HG02884 (cell line): ENCODE results near the gene SAMD14.

Experiments
- ATAC-seq: cut with Tn5 transposase; IDR thresholded peaks from one replicate; pipeline ENCODE4 v1.9.1; 2021; ENCODE audit warnings: mild to moderate bottlenecking, moderate library complexity; ENCODE audit not compliant: unreplicated experiment

The SAMD14 gene

DNA sequence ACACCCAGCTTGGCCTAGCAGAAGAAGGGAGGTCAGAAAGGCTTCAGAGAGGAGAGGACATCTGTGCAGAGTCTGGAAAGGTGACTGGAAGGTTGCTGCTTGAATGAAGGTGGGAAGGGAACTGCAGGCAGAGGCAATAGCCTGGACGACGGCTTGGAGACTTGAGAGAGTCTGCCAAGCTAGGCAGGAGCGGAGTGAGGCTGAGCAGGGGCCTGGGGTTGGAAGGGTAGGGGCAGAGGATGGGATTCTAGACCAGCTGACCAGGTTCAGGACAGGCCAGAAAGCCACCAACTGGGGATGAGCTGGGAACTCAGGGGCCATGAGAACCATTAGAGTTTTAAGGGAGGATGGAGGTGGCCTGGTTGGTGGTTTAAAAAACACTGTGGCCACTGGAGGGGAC lies 35.5 kb upstream of the SAMD14 start:
- no peak for ATAC-seq

DNA sequence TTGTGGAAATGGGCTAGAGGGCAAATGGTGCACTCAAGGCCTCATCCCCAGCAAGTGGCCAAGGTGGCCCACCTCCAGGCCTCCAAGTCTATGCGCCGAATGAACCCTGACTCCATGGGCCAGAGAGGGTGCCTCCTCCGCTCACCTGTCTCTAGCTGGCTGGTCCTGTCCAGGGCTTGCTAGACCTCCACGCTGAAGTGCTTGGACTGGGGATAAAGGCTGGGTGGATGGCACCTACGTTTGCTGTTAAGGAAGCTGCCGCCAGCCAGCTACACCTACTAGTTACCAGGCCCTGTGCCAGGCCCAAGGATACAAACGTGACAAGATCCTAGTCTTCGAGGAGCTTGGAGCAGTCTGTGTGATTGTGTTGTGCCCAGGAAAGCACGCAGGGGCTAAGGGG lies 35.1 kb upstream of the SAMD14 start:
- ATAC-seq, result no peak

DNA sequence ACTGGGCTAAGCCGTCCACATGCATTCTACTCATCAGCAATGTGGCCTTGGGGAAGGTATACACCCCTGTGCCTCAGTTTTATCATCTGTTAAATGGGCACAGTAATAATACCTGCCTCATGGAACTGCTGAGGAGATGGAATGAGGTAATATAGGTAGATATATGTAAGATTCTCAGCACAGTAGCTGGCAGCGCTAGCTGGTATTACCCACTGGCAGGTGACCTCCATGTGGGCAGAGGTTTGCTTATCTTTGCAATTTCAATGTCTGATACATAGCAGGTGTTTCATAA lies 34.7 kb upstream of the SAMD14 start:
- ATAC-seq, result no peak

DNA sequence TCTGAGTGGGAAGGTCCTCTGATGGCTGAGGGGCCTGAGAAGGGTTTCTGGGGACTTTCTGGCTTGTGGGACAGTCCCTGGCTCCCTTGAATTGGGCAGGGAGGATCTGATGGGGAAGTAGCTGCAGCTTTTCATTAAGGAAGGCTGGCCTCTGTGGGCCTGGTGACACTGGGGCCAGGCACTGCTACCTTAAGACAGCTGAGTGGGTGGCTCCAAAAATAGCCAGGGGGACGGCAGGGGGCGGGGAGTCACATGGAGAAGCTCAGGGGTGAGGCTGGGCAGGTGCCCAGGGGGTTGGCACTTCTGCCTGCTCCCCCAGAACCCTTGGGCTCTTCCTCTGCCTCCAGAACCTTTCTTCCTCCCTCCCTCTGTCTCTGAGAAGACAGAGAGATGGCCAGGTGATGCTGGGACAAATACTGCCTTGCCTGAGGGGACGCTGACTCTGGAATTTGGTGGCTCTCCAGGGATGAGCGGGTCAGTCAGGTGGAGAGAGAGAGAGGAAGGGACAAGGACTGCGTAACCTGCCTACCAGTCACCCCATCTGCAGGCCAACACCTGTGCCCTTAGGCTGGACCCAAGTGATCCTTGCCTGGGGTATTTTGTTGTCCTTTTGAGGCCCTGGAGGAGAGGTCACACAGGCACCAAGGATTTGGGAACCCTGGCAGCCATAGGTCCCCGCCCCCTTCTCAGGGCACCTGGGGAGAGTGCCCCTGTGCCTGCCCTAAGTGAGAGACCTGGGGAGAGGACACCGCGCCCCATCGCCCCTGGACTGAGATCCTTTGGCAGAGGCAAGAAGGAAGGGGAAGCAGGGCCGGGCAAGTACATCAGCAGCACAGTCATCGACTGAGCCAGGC lies 34.1 kb upstream of the SAMD14 start:
- ATAC-seq, result no peak

DNA sequence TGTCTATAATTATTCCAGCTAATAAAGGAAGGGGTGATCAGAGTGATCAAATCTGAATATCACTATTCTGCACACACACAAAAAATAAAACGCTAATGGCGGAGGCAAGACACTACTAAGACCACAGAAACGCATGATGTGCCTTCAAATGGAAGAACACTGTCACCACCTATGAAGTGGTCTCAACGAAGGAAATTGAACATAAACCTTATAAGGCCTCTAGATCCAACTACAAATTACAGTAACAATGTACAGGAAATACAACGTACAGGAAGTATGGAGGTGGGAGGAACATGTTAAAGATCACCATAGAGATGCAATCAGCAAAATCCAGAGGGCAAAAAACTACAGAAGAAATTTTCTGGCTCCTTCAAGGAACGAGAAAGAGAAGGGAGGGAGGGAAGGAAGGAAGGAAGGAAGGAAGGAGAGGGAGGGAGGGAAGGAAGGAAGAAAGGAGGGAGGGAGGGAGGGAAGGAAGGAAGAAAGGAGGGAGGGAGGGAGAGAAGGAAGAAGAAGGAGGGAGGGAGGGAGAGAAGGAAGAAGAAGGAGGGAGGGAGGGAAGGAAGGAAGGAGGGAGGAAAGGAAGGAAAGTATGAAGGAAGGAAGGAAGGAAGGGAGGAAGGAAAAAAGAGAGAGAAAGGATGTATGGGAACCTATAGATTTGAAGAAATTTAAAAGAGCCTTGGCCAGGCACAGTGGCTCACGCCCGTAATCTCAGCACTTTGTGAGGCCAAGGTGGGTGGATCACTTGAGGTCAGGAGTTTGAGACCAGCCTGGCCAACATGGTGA lies 32.7 kb upstream of the SAMD14 start:
- ATAC-seq, result no peak

DNA sequence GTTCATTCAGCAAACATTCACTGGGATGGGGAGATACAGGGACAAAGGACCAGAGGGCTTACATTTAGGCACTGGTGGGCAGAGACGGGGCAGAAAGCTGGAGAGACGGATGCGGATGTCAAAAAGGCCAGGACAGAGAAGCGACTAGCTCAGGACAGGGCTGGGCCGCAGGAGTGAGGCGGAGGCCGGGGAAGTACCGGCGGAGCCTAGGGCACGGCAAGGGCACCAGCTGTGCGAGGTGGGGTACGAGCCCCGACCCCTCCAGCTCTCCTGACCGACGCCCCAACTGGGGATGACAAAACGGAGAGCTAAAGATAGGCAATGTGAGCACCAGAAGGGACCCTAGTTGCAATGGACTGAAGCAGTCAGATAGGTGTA lies 31.9 kb upstream of the SAMD14 start:
- ATAC-seq, result no peak

DNA sequence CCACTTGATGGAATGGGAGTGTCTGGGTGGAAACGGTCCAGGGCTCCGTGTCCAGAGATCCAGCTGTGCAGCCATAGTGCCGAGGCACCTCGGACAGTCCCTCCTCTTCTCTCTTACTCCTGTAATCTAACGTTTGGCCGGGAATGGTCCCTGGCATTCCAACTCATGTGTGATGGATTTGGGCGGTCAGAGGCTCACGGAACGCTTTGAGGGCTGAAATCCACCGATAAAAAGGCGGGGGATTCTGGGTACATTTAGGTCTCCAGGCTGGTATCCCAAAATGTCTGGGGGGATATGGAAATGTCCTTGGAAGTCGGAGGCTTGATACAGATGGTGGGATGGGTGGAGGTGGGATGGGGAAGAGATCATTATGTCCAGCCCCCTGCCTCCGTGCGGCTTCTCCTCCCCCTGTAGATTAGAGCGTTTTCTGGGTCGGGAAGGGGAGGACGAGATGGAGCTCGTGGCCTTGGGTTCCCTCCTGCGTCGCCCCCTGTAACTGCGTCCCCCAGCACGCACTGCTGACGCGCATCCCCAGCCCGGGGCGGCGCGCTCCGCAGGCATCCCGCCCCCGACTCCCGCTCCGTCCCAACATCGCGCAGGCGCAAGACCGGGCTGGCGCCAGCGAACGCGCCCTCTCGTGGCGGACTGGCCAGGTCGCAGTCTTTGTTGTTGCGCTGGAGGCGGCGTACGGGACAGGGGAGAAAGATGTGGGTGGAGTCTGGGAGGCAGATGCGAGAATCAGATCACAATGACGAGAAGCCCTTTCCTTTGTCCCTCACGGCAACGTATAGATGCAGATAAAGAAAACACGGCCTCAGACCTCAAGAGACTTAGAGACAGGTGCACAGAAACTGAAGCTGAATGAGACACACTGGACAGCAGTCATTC lies 31.3 kb upstream of the SAMD14 start:
- peak; percentile 64 for ATAC-seq

DNA sequence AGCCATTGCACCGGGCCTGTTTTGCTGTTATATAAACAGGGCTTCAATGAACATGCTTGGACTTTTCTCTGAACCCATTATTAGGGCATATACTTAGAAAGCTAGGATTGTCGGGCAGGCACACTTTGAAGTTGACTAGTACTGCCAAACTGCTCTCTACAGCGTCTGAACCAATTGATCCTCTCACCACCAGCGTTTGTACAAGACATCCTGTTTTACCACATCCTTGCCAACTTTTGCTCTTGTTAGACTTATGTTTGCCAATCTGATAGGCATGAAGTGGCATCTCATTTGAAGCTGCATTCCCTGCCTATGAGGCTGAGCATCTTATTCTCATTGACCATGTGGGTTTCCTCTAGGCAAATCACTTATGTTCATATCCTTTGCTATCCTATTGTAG lies 27.9 kb upstream of the SAMD14 start:
- ATAC-seq, result no peak

DNA sequence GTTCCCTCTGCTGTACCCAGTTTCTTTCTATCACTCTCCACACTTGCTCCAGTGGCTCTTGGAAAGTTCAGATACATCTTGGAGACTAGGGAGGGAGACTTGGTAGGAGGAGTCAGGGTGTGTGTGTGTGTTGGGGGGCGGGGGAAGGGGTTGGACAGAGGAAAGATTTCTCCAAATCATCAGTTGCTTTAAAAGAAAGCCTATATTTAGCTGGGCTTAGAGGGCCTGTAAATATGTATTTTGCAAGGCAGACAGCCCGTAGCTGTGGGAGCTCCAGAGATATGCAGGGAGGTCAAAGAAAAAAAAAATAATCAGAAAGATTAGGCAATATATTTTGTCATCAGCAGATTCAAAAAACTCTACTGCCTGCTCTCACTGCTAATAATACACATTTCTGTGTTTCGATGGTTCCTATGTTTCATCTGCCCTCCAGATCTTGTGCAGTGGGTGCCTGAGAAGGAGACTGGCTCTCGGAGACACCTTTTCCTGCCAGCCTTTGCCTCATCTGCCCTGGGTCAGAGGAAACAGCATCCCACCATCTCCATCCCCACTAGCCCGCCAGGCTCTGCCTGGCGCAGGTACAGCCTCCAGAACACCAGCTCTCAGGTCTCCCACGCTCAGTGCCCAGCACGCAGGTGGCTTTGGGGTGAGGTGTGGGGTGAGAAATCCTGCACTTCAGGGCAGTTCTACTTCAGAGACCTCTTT lies 25.3 kb upstream of the SAMD14 start:
- no peak for ATAC-seq

DNA sequence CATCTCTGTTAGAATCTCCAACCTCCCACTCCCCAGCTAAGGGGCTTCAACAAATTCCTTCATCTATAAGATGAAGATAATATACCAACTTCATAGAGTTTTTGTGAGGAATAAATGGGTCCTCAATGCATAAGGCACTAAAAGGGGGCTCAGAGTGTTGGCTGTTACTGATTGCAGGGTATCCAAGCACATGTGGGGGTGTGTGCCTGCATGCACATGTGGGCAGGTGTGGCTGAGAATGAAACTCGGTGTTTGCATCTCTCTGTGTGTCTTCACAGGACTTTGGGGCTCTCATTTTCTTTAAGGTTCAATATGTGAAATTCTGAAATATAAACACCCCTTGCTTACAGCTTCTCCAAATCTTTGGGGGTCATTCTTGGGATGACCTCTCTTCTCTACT lies 24.6 kb upstream of the SAMD14 start:
- ATAC-seq, result no peak

DNA sequence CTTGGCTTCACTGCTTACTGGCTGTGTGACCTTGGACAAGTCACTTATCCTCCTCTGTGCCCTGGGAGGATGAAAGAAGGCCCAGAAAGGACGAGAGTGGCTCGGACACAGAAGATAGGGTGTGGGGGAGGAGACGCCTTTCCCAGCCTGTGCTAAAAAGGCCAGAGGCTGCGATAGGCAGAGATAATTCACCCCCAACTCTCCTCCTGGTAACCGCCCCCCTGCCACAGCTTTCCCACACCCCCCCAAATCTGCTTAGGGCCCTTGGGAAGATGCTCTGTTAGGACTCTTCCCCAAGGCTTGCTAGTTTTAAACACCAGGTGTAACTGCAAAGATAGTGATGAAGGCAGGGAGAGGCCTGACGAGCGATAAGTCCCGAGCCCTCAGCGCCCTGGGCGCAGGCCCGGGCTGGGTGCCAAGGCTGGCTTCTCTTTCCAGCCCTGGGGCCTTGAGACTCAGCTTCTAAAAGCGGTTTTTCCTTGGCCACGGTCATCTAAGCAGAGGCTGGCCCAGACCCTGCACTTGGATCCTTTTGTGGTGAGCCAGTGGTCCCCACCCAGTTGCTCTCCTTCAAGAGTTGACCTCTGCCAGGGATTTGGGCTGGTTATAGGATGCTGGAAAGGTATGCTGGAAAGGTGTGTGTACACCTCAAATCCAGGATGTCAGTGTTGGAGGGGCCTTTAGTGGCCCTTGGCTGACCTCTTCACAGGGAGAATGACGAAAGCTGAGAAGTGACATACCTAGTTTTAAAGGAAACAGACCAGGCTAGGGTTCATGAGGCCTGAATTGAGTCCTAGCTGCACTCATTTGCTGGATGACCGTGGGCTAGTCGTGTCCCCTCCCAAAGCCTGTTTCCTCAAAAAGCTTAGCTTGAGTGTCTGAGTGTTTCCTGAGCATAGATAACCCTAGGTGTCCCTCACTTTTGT lies 24.0 kb upstream of the SAMD14 start:
- no peak for ATAC-seq

DNA sequence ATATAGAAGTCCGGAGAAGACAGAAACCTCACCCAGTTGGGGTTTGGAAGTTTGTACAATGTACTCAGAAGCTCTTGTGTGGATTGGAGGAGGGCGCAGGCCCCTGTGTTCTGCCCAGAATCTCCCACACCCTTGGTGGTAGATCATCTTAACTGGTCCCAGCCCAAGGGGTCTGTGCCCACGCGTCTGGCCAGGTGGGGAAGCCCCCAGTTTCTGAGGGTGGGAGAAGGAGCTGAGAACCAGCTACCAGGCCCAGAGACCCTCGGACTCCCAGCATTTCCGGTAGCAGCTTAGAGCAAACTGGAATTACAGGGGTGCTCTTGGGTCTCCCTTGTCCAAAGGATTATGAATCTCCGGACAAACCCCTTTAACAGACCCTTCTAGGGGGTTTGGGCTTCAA lies 22.8 kb upstream of the SAMD14 start:
- ATAC-seq, result no peak

DNA sequence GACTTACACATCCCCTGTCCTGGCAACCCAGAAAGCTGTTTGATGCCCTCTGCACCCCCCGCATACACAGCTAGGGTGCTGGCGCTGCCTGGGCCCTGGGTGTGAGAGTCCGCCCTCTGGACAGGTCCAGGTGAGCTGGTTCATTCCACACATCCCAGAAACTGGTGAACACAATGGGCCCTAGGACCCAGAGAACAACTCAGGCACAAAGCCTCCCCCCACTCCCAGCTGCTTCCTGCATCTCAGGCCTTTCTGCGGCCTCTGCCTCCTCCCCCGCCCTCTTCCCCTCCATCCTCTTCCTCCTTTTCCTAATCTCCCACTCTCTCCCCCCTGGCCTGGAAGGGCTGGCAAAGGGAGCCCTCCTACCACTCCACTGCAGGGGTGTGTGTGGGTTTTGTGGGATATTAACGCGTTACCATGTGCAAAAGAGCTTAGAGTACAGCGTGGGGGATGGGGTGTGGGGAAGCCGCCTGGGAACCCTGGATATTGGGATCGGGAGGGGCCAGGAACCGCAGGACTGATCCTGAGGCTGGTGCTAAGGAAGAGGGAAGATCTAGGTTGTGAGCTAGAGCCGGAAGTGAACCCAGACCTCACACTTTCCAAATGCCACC lies 22.1 kb upstream of the SAMD14 start:
- ATAC-seq, result no peak

DNA sequence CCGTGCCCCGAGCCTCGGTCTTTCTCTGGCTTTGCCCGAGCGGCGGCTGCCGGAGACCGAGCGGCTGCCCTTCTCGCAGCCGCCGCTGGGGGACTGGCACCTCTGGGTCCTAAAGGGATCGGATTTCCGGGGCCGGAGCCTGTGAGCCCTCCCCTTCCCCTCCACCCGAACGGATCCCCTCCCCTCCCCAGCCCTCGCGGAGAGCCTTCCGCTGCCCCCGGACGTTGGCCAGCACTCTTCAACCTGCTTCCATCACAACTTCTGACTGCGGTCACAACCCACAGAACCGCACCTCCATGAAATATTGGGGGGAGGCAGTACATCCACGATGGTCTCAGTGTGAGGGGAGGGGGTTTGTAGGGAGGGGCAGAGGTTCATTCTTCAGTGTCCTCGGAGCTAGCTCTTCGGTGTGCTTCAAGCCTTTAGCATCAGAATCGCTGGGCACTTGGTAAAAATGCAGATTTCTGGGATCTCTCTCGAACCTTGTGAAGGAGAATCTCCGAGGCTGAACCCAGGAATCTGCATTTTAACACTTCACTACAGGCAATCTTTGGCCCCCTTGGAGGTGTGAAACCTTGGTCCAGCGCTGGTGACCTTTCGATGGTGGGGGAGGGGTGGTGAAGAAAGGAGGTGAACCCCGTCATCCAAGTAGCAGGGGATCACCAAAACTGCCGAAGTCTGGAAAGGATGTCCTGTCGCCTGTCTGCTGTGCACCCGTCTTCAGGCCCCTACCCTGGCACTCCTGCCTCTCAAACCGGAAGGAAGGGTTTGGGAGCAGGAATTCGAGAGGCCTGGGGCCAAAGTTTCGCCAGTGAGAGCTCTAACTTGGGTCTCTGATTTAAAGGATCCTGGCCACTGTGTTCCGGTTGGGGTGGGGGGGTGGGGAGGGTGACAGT lies 21.3 kb upstream of the SAMD14 start:
- peak; percentile 34 for ATAC-seq

DNA sequence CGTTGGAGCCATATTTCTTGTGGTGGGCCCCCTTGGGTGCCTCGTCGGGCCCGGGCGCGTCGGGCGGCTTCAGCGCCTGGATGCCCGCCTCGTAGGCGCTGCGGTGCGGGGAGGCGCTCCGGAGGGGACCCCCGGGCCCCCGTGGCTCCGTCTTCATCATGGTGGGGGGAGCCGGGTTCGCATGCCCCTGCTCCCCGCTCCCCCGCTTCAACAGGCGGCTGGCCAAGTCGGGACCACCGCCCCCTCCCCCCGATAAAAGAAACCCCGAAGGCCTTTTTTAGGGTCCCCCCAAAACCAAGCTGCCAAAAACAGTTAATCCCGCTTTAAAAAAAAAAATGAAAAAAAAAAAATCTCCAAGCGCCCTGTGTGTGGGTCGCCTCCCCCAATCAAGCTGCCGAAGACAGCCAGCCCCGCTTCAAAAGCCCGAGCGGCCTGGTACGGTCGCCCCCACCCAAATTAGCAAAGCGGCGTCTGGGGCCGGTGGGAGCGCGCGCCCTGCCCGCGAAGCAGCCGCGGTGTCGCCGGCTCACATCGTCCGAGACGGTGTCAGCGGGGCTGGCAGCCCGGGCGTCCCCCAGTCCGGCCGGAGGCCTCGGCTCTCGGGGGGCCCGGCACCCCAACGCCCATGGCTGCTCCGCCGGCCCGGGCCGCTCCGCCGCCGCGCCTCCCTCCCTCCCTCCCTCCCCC lies 20.5 kb upstream of the SAMD14 start, which contains the start of gene PPP1R9B:
TSS of gene PPP1R9B (minus strand) at position 324 of the 687 bp plus-strand sequence. CDS start at position 160, 164 bp downstream.
- ATAC-seq, result no peak

DNA sequence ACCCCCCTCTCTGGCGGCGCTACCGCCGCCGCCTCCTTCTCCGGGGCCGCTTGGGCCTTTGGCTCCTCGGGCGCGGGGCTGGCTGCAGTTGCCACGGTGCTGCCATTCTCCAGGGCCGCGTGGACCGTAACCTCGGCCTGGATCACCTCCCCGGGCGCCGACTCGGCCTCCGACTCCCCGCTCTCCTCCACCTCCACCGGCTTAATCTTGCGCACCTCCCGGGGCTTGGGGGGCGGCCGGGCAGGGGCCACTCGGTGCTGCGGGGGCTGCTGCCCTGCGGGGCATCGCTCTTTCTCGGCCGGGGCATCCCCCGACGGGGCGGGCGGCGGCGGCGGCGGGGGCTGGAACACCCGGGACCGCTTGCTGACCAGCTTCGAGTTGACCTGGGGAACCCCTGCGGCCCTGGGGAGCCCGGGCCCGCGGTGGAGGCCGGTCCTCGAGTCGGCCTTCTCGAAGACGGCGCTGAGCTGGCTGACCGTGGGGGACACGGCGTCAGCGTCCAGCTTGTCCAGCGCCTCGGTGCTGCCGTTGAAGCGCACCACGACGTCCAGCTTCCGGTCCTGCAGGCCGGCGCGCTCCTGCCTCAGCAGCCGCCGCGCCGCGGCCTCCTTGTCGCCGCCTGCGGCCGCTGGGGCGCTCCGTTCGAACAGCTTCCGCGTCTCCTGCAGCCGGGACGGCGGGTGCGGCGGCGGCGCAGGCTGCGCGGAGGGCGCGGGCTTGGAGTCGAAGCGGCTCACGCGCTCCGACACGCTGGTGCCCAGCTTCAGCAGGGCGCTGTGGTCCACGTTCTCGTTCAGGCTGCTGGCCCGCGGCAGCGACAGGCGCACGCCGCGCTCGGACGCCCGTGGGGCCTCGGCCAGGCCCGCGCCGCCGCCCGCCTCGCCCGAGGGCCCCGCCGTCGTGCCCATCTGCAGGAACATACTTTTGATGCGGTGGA lies 19.7 kb upstream of the SAMD14 start:
- no peak for ATAC-seq

DNA sequence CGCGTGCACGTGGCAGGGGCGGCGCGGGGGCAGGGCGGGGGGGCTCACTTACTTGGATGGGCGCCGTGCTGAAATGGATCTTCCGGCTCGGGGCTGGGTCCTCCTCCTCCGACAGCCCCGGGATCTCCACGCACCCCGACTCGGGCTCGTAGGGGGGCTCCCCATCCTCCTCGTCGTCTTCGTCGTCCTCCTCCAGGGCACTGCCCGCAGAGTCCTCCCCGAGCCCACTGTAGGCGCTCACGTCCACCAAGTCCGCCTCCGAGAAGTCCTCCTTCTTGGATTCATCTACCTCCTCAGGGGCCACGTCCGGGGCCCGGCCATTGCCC lies 19.1 kb upstream of the SAMD14 start:
- no peak for ATAC-seq
